Measurements from ENCODE around the gene TDRD12. TPM values are rescaled to one million over a fixed set of nuclear protein-coding genes. Genes with fewer than 3 reads are reported as not detected.
"Not testable (repeated sequence)": the region's sequence is repeated elsewhere in the genome, so short reads cannot be mapped to it uniquely, and the experiment has no call there.

TDRD12 gene
- total RNA-seq, 1 donor from 2014 or later = 1.2 TPM

DNA sequence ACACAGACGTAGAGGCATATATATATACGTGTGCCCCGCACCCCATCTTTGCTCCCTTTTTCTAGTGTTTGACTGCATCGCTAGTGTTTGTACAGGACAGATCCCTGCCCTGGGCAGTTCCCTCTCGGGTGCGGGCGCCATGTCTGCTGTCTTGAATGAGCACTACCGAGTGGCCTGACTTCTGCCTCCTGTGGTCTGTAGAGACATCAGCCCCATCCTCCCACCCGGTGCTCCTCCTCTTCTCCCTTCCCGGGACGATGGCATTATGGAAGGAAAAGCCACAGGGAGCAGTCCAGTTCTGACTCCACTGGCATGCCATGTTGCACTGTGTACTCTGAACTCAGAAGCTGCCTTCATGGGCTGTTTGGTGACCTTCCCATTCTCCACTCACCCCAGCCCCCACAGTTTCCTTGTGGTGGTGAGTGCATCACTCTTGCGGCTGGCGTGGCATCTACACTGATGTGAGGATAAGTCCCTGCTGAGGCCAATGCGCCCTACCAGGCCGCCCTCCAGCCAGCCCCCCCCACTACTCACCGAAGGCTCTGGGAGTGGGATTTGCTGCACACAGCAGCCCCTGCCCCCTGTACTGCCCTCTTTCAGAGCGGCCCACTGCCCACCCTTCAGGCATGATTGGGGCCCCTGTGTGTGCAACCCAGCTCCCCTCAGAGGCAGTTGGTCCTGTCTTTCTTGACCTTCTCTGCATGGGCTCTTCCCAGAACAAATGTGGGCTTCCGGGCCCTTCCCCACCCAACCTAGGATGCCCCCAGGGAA is 25.2 kb downstream of the TDRD12 start:
- DNase-seq (ENCODE audit: low spot score in 2 of 2) = no peak
- FAIRE-seq = no peak

DNA sequence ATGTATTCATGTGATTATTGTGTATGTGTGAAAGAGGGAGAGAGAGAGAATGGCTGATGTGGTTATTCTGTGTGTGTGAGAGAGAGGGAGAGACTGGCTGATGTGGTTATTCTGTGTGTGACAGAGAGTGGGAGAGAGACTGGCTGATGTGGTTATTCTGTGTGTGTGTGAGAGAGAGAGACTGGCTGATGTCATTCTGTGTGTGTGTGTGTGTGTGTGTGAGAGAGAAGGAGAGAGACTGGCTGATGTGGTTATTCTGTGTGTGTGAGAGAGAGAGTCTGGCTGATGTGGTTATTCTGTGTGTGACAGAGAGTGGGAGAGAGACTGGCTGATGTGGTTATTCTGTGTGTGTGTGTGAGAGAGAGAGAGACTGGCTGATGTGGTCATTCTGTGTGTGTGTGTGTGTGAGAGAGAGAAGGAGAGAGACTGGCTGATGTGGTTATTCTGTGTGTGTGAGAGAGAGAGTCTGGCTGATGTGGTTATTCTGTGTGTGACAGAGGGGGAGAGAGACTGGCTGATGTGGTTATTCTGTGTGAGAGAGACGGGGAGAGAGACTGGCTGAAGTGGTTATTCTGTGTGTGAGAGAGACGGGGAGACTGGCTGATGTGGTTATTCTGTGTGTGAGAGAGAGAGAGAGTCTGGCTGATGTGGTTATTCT is 26.2 kb downstream of the TDRD12 start:
- not testable (repeated sequence) for DNase-seq (ENCODE audit: low spot score in 2 of 2); FAIRE-seq

DNA sequence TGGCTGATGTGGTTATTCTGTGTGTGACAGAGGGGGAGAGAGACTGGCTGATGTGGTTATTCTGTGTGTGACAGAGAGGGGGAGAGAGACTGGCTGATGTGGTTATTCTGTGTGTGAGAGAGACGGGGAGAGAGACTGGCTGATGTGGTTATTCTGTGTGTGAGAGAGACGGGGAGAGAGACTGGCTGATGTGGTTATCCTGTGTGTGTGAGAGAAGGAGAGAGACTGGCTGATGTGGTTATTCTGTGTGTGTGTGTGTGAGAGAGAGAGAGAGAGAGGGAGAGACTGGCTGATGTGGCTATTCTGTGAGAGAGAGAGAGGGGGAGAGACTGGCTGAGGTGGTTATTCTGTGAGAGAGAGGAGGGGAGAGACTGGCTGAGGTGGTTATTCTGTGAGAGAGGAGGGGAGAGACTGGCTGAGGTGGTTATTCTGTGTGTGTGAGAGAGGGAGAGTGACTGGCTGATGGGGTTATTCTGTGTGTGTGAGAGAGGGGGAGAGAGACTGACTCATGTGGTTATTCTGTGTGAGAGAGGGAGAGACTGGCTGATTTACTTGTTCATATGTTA is 27.1 kb downstream of the TDRD12 start:
- not testable (repeated sequence) for FAIRE-seq; DNase-seq (ENCODE audit: low spot score in 2 of 2)

DNA sequence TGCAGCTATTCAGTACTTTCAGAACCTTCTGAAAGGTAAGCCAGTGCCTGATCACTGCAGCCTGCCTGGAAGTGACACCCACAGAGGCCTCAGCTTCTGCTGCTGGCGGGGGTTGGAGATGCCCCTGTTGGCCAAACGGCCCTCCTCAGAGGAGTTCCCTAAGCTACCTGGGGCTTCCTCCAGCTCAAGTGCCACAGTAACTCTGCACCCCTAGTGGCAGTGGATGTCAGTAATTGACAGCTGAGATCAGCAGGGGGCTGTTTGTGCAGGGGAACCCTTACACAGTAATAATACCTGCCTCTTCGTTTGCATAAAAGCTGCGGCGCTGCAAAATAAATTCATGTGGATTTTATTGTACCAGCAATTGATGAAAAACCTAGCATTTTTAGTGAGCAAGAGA is 28.9 kb downstream of the TDRD12 start:
- no peak for DNase-seq (ENCODE audit: low spot score in 2 of 2)
- FAIRE-seq = no peak

DNA sequence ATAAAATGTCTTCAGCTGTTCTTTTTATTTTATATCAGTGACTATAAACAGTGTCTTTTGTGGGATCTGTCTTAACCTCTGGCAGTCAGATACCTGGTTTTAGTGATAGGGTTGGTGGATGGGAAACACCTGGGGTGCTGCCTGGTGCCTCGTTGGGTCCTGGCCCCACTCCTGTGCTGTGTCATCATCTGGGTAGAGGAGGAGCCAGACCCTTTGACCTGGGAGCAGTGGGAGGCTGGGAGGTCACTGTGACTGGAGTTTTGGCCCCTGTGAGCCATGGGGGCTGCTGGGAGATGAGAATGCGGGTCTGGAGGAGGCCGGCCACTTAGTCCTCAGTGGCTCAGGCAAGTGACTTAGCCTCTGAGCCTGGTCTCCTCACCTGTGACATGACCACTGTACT is 29.4 kb downstream of the TDRD12 start:
- FAIRE-seq = no peak
- no peak for DNase-seq (ENCODE audit: low spot score in 2 of 2)

DNA sequence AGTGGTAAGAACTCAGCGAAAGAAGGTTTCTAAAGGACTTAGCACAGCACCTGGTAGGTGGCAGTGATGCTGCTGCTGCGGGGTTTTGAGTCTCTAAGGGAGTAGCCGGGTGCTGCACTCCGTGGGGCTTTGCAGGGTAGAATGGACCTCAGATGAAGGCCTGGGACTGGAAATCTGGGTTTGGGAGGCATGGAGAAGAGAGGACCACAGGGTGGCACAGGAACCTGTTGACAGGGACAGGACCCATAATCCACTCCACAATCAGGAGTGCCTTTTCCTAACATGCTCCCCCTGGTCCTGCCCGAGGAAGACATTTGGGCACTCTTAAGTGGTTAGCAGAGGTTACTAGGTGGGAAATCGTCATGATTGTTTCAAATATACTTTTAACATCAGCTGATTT is 29.8 kb downstream of the TDRD12 start:
- DNase-seq (ENCODE audit: low spot score in 2 of 2) (no peak), FAIRE-seq (no peak)

DNA sequence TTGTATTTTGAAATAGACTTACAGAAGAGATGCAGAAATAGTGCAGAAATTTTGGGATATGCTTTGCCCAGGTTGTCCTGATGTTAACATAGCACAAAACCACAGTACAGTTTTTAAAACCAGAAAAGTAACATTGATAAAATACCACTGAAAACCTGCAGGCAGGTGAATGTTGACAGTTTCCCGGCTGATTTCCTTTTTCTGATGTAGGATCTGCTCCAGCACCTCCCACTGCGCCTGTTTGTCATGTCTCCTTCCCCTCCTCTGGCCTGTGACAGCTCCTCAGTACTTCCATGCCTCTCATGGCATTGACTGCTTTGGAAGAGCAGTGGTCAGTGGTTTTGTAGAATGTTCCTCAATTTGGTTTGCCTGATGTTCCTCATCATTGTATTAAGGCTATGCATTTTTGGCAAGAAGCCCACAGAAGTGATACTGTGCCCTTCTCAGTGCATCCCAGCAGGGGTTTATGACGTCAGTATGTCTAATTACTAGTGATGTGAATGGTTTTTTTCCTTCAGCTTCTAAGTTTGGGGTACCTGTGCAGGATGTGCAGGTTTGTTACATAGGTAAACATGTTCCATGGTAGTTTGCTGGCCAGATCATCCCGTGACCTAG is 31.0 kb downstream of the TDRD12 start:
- FAIRE-seq (no peak), DNase-seq (ENCODE audit: low spot score in 2 of 2) (no peak)

DNA sequence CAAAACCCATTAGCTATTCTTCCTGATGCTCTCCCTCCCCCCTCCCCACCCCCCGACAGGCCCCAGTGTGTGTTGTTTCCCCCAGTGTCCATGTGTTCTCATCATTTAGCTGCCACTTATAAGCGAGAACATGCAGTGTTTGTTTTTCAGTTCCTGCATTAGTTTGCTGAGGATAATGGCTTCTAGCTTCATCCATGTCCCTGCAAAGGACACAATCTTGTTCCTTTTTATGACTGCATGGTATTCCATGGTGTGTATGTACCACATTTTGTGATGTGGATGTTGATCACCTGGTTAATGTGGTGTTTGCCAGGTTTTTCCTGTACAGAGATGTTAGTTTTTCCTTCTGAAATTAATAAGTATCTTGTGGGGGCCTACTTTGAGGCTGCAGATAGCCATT is 31.5 kb downstream of the TDRD12 start:
- no peak for FAIRE-seq
- DNase-seq (ENCODE audit: low spot score in 2 of 2) = no peak

DNA sequence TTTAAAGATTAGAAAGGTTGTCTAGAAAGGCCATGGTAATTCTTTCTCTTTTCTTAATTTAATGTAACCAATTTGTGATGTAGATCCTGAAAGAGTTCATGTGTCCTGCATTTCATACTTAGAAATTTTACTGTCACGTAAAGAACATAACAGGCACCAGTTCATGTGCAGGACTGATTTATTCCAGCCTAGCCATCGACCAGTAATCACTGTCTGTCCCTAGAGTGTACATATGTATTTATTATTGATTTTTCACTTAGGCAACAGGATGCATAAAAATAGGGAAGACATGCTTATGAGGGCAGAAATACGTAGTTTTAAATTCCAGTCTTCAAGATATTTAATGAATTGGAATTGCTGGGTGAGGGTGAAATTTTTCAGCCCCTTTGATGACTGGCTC is 37.6 kb downstream of the TDRD12 start:
- DNase-seq (ENCODE audit: low spot score in 2 of 2) (no peak), FAIRE-seq (no peak)

DNA sequence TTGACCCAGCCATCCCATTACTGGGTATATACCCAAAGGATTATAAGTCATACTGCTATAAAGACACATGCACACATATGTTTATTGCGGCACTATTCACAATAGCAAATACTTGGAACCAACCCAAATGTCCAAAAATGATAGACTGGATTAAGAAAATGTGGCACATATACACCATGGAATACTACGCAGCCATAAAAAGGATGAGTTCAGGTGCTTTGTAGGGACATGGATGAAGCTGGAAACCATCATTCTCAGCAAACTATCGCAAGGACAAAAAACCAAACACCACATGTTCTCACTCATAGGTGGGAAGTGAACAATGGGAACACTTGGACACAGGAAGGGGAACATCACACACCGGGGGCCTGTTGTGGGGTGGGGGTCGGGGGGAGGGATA is 45.8 kb downstream of the TDRD12 start:
- not testable (repeated sequence) for FAIRE-seq; DNase-seq (ENCODE audit: low spot score in 2 of 2)

DNA sequence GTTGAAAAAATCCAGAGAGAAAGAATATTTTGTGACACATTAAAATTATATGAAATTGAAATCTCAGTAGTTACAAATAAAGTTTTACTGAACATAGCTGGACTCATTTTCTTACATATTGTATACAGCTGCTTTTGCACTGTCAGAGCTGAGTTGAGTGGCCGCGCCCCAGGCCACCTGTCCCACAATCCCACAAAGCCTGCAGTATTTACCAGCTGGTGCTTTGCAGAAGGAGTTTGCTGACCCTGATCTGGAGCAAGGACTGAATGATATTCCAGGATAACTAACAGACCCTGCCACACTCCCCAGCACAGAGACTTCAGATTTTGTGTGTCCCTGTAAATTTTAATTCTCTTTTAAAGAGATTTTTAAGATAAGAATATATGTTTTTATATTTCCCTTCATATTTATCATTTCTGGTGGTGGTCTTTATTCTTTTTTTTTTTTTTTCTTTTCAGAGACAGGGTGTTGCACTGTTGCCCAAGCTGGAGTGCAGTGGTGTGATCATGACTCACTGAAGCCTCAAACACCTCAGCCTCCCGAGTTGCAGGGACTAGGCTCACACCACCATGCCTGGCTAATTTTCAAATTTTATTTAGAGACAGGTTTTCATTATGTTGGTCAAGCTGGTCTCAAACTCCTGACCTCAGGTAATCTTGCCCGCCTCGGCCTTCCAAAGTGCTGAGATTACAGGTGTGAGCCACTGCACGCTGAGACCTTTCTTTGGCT is 48.5 kb downstream of the TDRD12 start:
- FAIRE-seq (no peak), DNase-seq (ENCODE audit: low spot score in 2 of 2) (no peak)

DNA sequence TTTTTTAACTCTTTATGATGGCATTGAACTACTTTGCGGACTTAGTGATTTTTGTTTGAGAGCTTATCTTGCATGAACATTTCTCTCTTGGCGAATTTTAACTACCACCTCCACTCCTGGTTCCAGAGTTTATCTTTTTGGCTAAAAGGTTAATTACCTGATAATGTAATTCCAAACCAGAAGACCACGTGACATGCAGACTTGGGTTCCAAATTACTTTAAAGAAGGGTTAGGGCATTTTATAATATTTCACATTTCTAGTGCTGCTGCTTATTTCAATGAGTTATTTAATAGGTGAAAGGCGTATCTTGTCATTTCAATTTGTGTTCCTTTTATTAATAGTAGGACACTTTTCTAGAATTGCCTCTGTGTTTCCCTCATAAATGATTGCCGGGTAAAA is 52.0 kb downstream of the TDRD12 start:
- no peak for FAIRE-seq

DNA sequence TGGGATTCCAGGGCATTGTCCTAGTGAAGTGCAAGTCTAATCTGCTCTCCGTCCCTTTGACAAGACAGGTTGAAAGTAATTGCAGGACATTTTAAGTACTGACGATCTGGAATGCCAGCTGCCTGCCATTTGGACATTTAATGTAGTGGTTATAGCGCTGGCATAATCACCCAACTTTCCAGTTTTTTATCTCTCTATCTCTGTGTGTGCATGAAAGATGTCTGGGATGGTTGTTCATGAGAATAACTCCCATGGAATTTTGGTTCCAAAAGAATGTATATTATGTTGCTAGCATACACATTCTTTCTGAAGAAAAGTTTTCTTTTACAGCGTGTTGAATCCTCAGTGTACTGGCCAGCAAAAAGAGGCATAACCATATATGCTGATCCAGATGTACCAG is 53.6 kb downstream of the TDRD12 start:
- DNase-seq (ENCODE audit: low spot score in 2 of 2) = no peak
- no peak for FAIRE-seq

More for the DNA sequence above, 52.0 kb downstream of the TDRD12 start:
- no peak for DNase-seq (ENCODE audit: low spot score in 2 of 2)

DNA sequence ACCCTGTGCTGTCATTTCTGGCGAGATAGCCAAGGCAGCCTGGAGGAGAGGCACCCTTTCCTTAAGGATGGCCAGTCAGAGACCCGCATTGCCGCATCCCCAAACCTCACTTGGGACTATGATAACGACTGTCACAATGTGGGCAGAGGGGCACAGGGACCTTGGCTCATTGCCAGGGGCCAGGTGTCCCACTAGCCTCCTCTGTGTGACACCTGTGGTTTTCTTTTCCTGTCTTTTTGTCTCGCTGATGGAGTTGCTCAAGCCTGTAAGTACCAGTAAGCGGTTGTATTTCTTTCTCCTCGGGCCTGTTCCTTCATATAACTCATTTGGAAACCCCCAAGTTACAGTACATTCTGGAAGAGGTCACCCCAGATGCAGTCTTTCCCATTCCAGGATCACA is 59.5 kb downstream of the TDRD12 start:
- FAIRE-seq (no peak), DNase-seq (ENCODE audit: low spot score in 2 of 2) (no peak)

DNA sequence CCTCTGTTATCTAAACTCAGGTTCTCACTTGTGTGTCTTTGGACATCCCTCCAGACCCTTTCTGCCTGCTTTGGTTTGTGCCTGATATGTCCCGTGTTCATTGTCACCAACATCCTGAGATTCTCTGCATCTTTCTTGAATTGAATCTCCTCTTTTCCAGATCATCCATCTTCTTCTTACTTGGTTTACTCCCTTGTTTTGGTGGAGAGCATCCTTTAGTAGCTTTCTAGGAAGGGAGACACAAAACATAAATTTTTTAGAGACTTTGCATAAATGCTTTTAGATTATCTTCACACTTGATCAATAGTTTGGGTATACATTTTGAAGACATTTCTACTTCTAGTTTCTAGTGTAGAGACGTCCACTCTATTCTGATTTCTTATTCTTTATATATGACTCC is 61.7 kb downstream of the TDRD12 start:
- FAIRE-seq (no peak), DNase-seq (ENCODE audit: low spot score in 2 of 2) (no peak)

DNA sequence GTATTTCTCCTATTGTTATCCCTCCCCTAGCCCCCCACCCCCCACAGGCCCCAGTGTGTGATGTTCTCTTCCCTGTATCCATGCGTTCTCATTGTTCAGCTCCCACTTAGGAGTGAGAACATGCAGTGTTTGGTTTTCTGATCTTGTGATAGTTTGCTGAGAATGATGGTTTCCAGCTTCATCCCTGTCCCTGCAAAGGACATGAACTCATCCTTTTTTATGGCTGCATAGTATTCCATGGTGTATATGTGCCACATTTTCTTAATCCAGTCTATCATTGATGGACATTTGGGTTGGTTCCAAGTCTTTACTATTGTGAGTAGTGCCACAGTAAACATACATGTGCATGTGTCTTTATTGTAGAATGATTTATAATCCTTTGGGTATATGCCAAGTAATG is 62.5 kb downstream of the TDRD12 start:
- FAIRE-seq; DNase-seq (ENCODE audit: low spot score in 2 of 2): not testable (repeated sequence)

DNA sequence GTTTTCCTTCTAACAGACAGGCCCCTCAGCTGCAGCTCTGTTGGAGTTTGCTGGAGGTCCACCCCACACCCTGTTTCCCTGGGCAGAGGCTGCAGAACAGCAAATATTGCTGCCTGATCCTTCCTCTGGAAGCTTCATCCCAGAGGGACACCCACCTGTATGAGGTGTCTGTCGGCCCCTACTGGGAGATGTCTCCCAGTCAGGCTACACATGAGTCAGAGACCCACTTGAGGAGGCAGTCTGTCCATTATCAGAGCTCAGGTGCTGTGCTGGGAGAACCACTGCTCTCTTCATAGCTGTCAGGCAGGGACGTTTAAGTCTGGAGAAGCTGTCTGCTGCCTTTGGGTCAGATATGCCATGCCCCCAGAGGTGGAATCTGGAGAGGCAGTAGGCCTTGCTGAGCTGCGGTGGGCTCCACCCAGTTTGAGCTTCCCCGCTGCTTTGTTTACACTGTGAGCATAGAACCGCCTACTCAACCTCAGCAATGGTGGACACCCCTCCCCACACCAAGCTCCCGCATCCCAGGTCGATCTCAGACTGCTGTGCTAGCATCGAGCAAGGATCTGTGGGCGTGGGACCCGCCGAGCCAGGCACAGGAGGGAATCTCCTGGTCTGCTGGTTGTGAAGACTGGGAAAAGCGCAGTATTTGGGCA is 67.7 kb downstream of the TDRD12 start:
- DNase-seq (ENCODE audit: low spot score in 2 of 2); FAIRE-seq: not testable (repeated sequence)

DNA sequence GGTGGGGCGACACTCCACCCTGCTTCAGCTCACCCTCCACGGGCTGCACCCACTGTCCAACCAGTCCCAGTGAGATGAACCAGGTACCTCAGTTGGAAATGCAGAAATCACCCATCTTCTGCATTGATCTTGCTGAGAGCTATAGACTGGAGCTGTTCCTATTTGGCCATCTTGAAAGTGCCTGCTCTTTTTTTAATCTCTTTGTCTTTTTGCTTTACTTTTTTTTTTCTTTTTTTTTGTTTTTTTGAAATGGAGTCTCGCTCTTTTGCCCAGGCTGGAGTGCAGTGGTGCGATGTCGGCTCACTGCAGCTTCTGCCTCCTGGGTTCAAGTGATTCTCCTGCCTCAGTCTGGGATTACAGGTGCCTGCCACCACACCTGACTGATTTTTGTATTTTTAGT is 68.3 kb downstream of the TDRD12 start:
- not testable (repeated sequence) for DNase-seq (ENCODE audit: low spot score in 2 of 2); FAIRE-seq

DNA sequence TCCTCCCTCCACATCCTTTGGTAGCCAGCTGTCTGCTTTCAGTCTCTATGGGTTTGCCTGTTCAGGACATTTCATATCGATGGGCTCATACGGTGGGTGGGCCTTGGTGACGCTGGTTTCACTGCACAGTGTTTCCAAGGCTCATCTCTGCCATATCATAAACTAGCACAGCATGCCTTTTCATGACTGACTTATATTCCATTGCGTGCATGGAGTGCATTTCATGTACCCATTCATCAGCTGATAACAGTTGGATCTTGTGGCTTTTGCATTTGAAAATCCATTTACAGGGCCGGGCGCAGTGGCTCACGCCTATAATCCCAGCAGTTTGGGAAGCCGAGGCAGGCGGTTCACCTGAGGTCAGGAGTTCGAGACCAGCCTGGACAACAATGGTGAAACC is 69.9 kb downstream of the TDRD12 start:
- FAIRE-seq (no peak), DNase-seq (ENCODE audit: low spot score in 2 of 2) (no peak)

DNA sequence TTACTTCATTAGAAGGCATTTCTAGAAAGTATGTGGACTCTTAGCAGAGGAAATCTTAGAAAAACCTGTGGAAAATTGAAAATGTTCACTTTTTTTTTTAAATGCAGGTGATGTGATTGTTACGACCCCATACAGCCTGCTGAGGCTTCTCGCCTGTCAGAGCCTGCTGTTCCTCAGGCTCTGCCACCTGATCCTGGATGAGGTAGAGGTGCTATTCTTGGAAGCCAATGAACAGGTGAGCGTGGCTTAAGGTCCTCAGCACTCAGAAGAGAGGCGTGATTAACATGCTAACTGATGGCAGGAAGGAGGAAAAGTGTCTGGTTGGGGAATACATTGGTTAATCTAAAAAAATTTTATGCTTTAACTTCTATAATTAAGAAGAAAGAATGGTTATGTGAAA is 78.6 kb downstream of the TDRD12 start:
- DNase-seq (ENCODE audit: low spot score in 2 of 2) (no peak), FAIRE-seq (no peak)
